PFSK-1 (cell line): ENCODE results near the gene CEMIP.

Experiments used
- SIN3A ChIP-seq: IDR thresholded peaks from 2 replicates; pipeline ENCODE4 v1.6.1; 2012; ENCODE audit warnings: mild to moderate bottlenecking, low read length, moderate library complexity, borderline replicate concordance; ENCODE audit not compliant: insufficient read depth
- TAF1 ChIP-seq: IDR thresholded peaks from 2 replicates; pipeline ENCODE4 v1.6.1; 2012; ENCODE audit warnings: low read length, control low read depth, borderline replicate concordance; ENCODE audit not compliant: insufficient read depth

DNA sequence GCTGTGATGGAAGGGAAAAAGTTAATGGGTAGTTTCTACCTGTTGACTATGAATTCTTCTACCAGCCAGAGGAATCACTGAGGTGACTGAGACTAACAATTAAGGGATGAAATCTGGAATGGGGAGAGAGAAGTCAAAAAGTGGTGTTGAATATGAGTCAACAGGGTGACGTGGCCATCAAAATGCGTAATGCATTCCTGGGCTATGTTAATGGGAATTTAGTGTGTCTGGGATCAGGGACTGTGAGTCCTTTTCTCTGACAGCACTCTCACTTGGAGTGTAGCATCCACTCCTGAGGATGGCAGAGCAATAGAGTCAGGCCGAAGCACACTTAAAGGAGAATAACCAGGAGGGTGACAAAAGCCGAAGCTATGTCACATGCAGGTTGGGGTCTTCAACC is 150.1 kb downstream of the CEMIP start:
- no peak for TF ChIP-seq SIN3A
- no peak for TF ChIP-seq TAF1
